ENCODE results near the gene NPEPL1.
"Not testable (repeated sequence)": the region's sequence is repeated elsewhere in the genome, so short reads cannot be mapped to it uniquely, and the experiment has no call there.

The NPEPL1 gene

DNA sequence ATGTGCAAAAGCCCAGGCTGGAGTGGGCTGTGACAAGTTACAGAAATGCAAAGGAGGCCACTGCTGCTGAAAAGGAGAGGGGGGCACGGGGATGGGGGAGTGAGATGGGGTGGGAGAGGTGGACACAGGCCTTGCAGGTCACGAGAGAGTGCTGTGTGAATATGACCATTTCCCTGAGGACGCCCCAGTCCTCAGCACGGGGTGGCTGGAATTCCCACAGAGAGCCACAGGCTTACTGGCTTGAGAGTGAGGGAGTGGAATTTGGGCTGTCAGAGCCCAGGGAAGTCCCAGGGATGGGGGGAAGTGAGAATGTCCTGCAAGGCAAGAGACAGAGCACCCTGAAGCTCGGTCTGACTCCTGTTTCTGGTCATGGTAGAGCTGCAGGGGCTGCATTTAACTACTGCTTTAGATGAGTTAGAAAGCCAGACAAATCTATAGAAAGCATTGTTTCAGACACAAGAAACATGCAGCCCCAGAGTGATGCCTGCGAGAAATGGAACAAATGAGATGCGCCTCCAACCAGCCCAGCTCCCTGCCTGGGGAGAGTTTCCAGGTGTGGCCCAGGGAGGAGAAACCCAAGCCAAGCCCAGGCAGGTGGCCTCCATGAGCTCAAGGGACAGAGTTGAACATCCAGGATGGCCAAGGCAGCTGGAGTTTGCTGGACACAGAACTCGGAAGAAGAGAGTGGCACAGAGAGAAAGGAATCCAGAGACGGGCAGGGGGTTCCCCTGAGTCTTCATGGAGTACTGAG, 30.5 kb downstream of the NPEPL1 start:
- DNase-seq (ENCODE audit: low spot score): no peak
- TF ChIP-seq, protein P1, sequence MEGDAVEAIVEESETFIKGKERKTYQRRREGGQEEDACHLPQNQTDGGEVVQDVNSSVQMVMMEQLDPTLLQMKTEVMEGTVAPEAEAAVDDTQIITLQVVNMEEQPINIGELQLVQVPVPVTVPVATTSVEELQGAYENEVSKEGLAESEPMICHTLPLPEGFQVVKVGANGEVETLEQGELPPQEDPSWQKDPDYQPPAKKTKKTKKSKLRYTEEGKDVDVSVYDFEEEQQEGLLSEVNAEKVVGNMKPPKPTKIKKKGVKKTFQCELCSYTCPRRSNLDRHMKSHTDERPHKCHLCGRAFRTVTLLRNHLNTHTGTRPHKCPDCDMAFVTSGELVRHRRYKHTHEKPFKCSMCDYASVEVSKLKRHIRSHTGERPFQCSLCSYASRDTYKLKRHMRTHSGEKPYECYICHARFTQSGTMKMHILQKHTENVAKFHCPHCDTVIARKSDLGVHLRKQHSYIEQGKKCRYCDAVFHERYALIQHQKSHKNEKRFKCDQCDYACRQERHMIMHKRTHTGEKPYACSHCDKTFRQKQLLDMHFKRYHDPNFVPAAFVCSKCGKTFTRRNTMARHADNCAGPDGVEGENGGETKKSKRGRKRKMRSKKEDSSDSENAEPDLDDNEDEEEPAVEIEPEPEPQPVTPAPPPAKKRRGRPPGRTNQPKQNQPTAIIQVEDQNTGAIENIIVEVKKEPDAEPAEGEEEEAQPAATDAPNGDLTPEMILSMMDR (IDR thresholded peaks at IDR 0.05; ENCODE audit: extremely low read depth, insufficient read depth, missing control alignments): no peak
- in situ Hi-C loops (cut with MboI; ENCODE audit: low pct_unique_long_range_greater_than_20kb, low sequenced_read_pairs, unreplicated experiment): no loop called here

DNA sequence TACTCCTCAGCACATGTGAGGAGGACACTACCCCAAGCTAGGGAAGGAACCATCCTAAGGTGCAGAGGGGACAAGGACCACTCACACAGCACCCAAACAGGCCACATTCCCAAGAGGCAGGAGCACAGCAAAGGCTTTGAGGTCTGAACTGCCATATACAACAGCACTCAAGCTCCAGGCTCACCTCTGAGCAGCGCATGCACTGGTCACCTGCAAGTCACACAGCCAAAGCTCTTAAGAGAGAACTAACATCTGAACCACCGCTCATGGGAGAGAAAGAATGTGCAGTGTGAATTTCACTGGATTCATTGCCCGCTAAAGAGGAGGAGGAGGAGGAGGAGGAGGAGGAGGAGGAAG, 31.0 kb downstream of the NPEPL1 start:
- TF ChIP-seq, protein P1 (IDR thresholded peaks at IDR 0.05; ENCODE audit: extremely low read depth, insufficient read depth, missing control alignments): no peak
- in situ Hi-C loops (cut with MboI; ENCODE audit: low pct_unique_long_range_greater_than_20kb, low sequenced_read_pairs, unreplicated experiment): no loop called here
- DNase-seq (ENCODE audit: low spot score): no peak

DNA sequence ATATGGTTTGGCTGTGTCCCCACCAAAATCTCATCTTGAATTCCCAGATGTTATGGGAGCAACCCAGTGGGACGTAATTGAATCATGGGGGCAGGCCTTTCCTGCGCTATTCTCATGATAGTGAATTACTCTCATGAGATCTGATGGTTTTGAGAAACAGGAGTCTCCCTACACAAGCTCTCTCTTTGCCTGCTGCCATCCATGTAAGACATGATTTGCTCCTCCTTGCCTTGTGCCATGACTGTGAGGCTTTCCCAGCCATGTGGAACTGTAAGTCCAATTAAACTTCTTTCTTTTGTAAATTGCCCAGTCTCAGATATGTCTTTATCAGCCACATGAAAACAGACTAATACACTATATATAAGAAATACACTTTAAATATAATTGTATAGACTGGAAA, 33.6 kb downstream of the NPEPL1 start:
- in situ Hi-C loops (cut with MboI; ENCODE audit: low pct_unique_long_range_greater_than_20kb, low sequenced_read_pairs, unreplicated experiment); DNase-seq (ENCODE audit: low spot score): not testable (repeated sequence)

DNA sequence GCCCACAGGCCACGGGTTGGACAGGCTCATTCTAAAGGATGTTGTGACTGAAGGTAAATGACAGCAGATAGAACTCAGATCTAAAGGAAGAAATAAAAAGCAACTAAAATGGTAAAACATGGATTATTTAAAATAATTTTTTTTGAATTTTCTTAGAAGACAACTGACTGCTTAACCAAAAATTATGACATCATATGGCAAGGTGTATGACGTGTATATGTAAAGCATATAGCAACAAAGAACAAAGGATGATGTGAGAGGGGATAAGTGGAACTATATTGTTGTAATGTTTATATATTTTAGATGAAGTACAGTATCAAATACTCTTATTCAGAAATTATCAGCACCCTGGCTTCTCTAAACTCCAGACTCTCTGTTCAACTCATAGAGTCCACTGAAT, 38.6 kb downstream of the NPEPL1 start:
- in situ Hi-C loops (cut with MboI; ENCODE audit: low pct_unique_long_range_greater_than_20kb, low sequenced_read_pairs, unreplicated experiment): no loop called here
- DNase-seq (ENCODE audit: low spot score): no peak
- TF ChIP-seq, protein P1 (IDR thresholded peaks at IDR 0.05; ENCODE audit: extremely low read depth, insufficient read depth, missing control alignments): no peak

DNA sequence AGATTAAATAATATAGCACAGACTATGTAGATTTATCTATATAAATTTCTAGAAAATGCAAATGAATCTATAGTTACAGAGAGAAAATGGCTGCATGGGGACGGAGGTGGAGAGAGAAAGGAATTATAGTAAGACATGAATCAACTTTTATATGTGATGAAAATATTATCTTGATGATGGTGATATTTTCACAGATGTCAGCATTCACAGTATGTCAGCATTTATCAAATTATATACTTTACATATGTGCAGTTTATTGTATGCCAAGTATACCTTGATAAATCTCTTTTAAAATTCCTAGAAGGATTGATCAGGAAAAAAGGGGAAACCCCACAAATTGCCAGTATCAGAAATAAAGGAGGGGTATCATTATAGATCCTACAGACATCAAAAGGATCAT, 44.6 kb downstream of the NPEPL1 start:
- in situ Hi-C loops (cut with MboI; ENCODE audit: low pct_unique_long_range_greater_than_20kb, low sequenced_read_pairs, unreplicated experiment): no loop called here
- TF ChIP-seq, protein P1 (IDR thresholded peaks at IDR 0.05; ENCODE audit: extremely low read depth, insufficient read depth, missing control alignments): no peak
- no peak for DNase-seq (ENCODE audit: low spot score)

DNA sequence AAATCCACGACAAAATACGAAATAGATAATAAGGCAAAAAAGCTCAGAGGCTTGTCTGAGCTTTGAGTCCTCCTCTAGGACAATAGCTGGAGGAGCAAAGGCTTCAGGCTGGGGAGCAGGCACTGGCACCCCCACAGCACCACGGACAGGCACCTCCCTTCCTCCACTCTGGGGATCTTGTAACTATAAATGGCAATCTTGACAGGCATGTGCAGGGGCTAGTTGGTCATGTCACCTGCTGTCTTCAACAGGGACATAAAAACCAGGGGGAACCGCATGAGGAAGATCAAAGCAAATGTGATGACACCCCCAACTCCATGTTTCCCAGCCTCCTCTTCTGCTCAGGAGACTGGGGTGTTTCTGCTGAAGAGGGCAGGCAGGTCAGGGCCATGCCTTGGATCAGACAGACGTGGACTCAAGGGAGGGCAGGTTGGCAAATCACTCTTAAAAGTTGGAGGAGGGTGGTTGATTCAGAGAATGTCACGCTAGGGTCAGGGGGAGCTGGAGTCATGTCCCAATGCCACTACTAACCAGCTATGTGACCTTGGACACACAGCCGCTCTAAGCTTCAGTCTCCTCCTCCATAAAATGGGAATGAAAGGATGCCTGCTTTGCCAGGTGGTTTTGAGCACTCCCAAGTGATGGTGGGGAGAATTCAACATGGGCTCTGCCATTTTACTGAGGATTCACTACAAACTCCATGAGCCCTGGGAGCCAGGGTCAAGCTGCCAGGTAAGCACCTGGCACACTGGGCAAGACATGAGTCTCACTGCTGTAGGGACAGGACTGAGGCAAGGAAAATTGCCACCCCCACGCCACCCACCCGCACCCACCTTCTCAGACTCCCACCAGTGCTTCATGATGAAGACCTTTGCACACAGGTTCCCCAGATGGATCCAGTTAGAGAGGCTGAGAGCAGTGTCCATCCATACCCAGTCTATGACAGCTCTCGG, 48.0 kb downstream of the NPEPL1 start:
- TF ChIP-seq, protein P1 (IDR thresholded peaks at IDR 0.05; ENCODE audit: extremely low read depth, insufficient read depth, missing control alignments): no peak
- DNase-seq (ENCODE audit: low spot score): no peak
- in situ Hi-C loops (cut with MboI; ENCODE audit: low pct_unique_long_range_greater_than_20kb, low sequenced_read_pairs, unreplicated experiment): no loop called here

DNA sequence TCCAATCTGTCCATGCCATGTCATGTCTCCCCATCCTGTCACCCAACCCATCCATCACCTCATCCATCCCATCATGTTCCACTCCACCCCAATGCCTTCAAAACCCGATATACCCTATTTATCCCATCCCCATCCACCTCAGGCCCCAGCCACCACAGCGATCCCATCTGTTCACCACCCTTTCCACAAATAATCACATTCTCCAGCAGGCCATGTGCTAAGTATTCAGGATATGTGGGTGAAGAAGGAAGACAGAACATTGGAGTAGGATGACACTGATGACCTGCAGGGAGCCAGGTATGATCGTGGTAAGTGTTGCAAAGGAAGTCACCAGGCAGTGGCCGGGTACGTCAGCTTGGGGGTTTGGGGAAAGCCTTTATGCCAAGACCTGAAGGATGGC, 48.8 kb downstream of the NPEPL1 start:
- no peak for DNase-seq (ENCODE audit: low spot score)

More for the DNA sequence above, 48.8 kb downstream of the NPEPL1 start:
- in situ Hi-C loops (cut with MboI; ENCODE audit: low pct_unique_long_range_greater_than_20kb, low sequenced_read_pairs, unreplicated experiment): no loop called here
- TF ChIP-seq, protein P1 (IDR thresholded peaks at IDR 0.05; ENCODE audit: extremely low read depth, insufficient read depth, missing control alignments): no peak
